ENCODE data around the gene PLCH1. TPM values are rescaled to one million over a fixed set of nuclear protein-coding genes. Genes with fewer than 3 reads are reported as not detected.
A peak's percentile ranks its signal among the peaks of the same experiment; 100 is the strongest.

The PLCH1 gene
- total RNA-seq, 6 experiments from 2014 or later: 0.07 to 0.25 (median 0.17) TPM

- Histone ChIP-seq H3K4me1 (no peaks in the 10 kb centered on the region), H3K36me3 (no peaks in the 10 kb centered on the region), H3K9me3 (no peaks in the 10 kb centered on the region), H3K27ac (no peak overlapping the region), H3K27me3 (no peaks in the 10 kb centered on the region), H3K4me3 (no peak overlapping the region)
- no peak for TF ChIP-seq CTCF (IDR thresholded peaks at IDR 0.05)
- no peak for TF ChIP-seq POLR2A (IDR thresholded peaks at IDR 0.05)
- 43% methylated on average over 3 of the region's 4 CpGs for WGBS (ENCODE audit: insufficient coverage, low coverage, low lambda C conversion rate, missing lambda C conversion rate)
- DNase-seq (no peak), ATAC-seq (peak in 1 of 4 donors; percentile 42)
- intact Hi-C loops (cut with DNase I): loop anchor here (10.0 kb wide), 2 partner anchors 320 to 350 kb away; no protein-coding TSS in a partner anchor
These were observed 39.9 kb downstream of the PLCH1 start for GRCh38 chr3:155704771-155705559.

GRCh38 chr3:155704061-155704460, 40.8 kb downstream of the PLCH1 start:
- no peak for TF ChIP-seq CTCF (IDR thresholded peaks at IDR 0.05)
- no peak for TF ChIP-seq POLR2A (IDR thresholded peaks at IDR 0.05)

GRCh38 chr3:155702745-155703591, 41.9 kb downstream of the PLCH1 start:
- DNase-seq (no peak), ATAC-seq (no peak)
- 37% methylated on average over 6 of the region's 6 CpGs for WGBS (ENCODE audit: insufficient coverage, low coverage, low lambda C conversion rate, missing lambda C conversion rate)
- no peaks in the 10 kb centered on the region for H3K9me3 ChIP-seq
- H3K4me3 ChIP-seq: no peak overlapping the region
- no peak overlapping the region for H3K27ac ChIP-seq
- H3K27me3 ChIP-seq: no peaks in the 10 kb centered on the region
- no peaks in the 10 kb centered on the region for H3K4me1 ChIP-seq
- intact Hi-C loops (cut with DNase I): loop anchor here (10.0 kb wide), 2 partner anchors 318 to 348 kb away; no protein-coding TSS in a partner anchor
- TF ChIP-seq POLR2A (IDR thresholded peaks at IDR 0.05) (no peak), CTCF (IDR thresholded peaks at IDR 0.05) (no peak)
- no peaks in the 10 kb centered on the region for H3K36me3 ChIP-seq

More at GRCh38 chr3:155704061-155704460, 40.8 kb downstream of the PLCH1 start:
- WGBS (ENCODE audit: insufficient coverage, low coverage, low lambda C conversion rate, missing lambda C conversion rate): 46% methylated on average over 3 of the region's 6 CpGs
- Histone ChIP-seq H3K4me1 (no peaks in the 10 kb centered on the region), H3K27ac (no peak overlapping the region), H3K4me3 (no peak overlapping the region), H3K36me3 (no peaks in the 10 kb centered on the region), H3K9me3 (no peaks in the 10 kb centered on the region), H3K27me3 (no peaks in the 10 kb centered on the region)
- DNase-seq: no peak
- intact Hi-C loops (cut with DNase I): loop anchor here (10.0 kb wide), 2 partner anchors 319 to 349 kb away; no protein-coding TSS in a partner anchor
- ATAC-seq: no peak

- no peaks in the 10 kb centered on the region for H3K9me3 ChIP-seq
- DNase-seq: no peak
- peak; percentile 67 to 82 (median 72) for ATAC-seq
- H3K27me3 ChIP-seq: no peaks in the 10 kb centered on the region
- no peak overlapping the region for H3K27ac ChIP-seq
- intact Hi-C loops (cut with DNase I): loop anchor here (10.0 kb wide), 2 partner anchors 317 to 347 kb away; no protein-coding TSS in a partner anchor
- H3K36me3 ChIP-seq: no peaks in the 10 kb centered on the region
- TF ChIP-seq POLR2A (IDR thresholded peaks at IDR 0.05) (no peak), CTCF (IDR thresholded peaks at IDR 0.05) (peak; percentile 70 to 76 (median 73))
- H3K4me1 ChIP-seq: no peaks in the 10 kb centered on the region
- no peak overlapping the region for H3K4me3 ChIP-seq
- 8% methylated on average over 5 of the region's 5 CpGs for WGBS (ENCODE audit: insufficient coverage, low coverage, low lambda C conversion rate, missing lambda C conversion rate)
These were observed 42.9 kb downstream of the PLCH1 start for GRCh38 chr3:155701882-155702465.

Measured in right lobe of liver (tissue), 6 donors.